ENCODE measurements around the gene MTCL1. TPM values are rescaled to one million over a fixed set of nuclear protein-coding genes. Genes with fewer than 3 reads are reported as not detected.

Gene MTCL1
- total and polyA plus RNA-seq, 10 of the 15 experiments (the other 5 are each of a cell fraction or from before 2014, with no cell fraction given): 0.03 to 0.36 (median 0.13) TPM; not detected in 4

GRCh38 chr18:8803063-8803795 lies 97.9 kb downstream of the MTCL1 start (continued):
- TF ChIP-seq ZNF687 (IDR thresholded peaks at IDR 0.05): no peak
- no peak for TF ChIP-seq PAX8 (IDR thresholded peaks at IDR 0.05)
- TF ChIP-seq WRNIP1 (IDR thresholded peaks at IDR 0.05; ENCODE audit: borderline replicate concordance, low read depth, low read length): no peak
- no peak for TF ChIP-seq CEBPZ (IDR thresholded peaks at IDR 0.05; ENCODE audit: low read depth, low read length)
- TF ChIP-seq CUX1 (IDR thresholded peaks at IDR 0.05; ENCODE audit: insufficient replicate concordance, low read depth, low read length): no peak
- TF ChIP-seq NFXL1 (IDR thresholded peaks at IDR 0.05; ENCODE audit: borderline replicate concordance): no peak
- no peak for TF ChIP-seq SMAD5 (IDR thresholded peaks at IDR 0.05; ENCODE audit: low read depth)
- TF ChIP-seq ZNF24 (IDR thresholded peaks at IDR 0.05): no peak
- no peak for TF ChIP-seq ETV6 (conservative IDR thresholded peaks at IDR 0.05 in 1 of 2, IDR thresholded peaks at IDR 0.05 in 1 of 2; ENCODE audit: borderline replicate concordance in 1 of 2, low read depth in 1 of 2)
- no peak for TF ChIP-seq EGR1 (IDR thresholded peaks at IDR 0.05; ENCODE audit: borderline replicate concordance in 1 of 2, low read depth in 2 of 2, low read length in 2 of 2)

Measured in GM12878 (cell line).